ENCODE measurements around the gene TPP2. TPM values are rescaled to one million over a fixed set of nuclear protein-coding genes. Genes with fewer than 3 reads are reported as not detected.

The TPP2 gene
- total RNA-seq, 1 experiment from 2014 or later: 36.7 TPM

DNA sequence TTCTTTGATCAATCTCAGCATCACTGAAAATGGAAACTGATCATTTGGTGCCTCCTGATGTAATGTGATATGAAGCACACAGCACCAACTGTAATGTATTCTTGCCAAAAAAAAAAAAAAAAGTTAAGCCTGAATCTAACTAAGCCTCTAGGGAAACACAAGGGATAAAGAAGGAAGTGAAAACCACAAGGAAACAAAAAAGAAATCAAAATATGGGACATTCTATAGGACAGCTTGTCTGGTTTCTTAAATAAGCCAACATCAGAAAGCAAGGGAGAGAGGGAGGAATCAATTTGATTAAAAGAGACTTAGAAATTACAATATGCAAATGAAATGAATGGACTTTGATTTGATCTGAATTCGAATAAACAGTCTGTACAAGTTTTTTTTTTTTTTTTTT is 118.7 kb downstream of the TPP2 start:
- H3K4me2 ChIP-seq (ENCODE audit: low read length): no peak overlapping the region
- ATAC-seq (no peak), DNase-seq (ENCODE audit: low read depth, low spot score) (no peak)
- TF ChIP-seq, protein P1, sequence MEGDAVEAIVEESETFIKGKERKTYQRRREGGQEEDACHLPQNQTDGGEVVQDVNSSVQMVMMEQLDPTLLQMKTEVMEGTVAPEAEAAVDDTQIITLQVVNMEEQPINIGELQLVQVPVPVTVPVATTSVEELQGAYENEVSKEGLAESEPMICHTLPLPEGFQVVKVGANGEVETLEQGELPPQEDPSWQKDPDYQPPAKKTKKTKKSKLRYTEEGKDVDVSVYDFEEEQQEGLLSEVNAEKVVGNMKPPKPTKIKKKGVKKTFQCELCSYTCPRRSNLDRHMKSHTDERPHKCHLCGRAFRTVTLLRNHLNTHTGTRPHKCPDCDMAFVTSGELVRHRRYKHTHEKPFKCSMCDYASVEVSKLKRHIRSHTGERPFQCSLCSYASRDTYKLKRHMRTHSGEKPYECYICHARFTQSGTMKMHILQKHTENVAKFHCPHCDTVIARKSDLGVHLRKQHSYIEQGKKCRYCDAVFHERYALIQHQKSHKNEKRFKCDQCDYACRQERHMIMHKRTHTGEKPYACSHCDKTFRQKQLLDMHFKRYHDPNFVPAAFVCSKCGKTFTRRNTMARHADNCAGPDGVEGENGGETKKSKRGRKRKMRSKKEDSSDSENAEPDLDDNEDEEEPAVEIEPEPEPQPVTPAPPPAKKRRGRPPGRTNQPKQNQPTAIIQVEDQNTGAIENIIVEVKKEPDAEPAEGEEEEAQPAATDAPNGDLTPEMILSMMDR (IDR thresholded peaks at IDR 0.05 in 2 of 3, conservative IDR thresholded peaks at IDR 0.05 in 1 of 3; ENCODE audit: borderline replicate concordance in 1 of 3, insufficient read depth in 1 of 3, low read depth in 2 of 3, low read length in 2 of 3): no peak
- no peak for TF ChIP-seq EGR1 (IDR thresholded peaks at IDR 0.05; ENCODE audit: low read depth)
- TF ChIP-seq EZH2 (IDR thresholded peaks at IDR 0.05): no peak
- TF ChIP-seq EZH2phosphoT487 (IDR thresholded peaks at IDR 0.05; ENCODE audit: borderline replicate concordance): no peak
- TF ChIP-seq, protein P2, sequence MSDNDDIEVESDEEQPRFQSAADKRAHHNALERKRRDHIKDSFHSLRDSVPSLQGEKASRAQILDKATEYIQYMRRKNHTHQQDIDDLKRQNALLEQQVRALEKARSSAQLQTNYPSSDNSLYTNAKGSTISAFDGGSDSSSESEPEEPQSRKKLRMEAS (IDR thresholded peaks at IDR 0.05): no peak
- TF ChIP-seq ZFX (IDR thresholded peaks at IDR 0.05): no peak
- TF ChIP-seq TCF7L2 (IDR thresholded peaks at IDR 0.05; ENCODE audit: borderline replicate concordance, extremely low read depth, insufficient read depth, insufficient read length): no peak
- no peak for TF ChIP-seq POLR2A (IDR thresholded peaks at IDR 0.05; ENCODE audit: borderline replicate concordance, extremely low read depth, insufficient read depth, insufficient read length)
- TF ChIP-seq CBX3 (IDR thresholded peaks at IDR 0.05; ENCODE audit: low read depth): no peak
- TF ChIP-seq FOSL1 (IDR thresholded peaks at IDR 0.05; ENCODE audit: low read depth): no peak
- TF ChIP-seq YY1 (IDR thresholded peaks at IDR 0.05; ENCODE audit: extremely low read depth, insufficient replicate concordance, low read depth, low read length): no peak
- TF ChIP-seq, protein P3, sequence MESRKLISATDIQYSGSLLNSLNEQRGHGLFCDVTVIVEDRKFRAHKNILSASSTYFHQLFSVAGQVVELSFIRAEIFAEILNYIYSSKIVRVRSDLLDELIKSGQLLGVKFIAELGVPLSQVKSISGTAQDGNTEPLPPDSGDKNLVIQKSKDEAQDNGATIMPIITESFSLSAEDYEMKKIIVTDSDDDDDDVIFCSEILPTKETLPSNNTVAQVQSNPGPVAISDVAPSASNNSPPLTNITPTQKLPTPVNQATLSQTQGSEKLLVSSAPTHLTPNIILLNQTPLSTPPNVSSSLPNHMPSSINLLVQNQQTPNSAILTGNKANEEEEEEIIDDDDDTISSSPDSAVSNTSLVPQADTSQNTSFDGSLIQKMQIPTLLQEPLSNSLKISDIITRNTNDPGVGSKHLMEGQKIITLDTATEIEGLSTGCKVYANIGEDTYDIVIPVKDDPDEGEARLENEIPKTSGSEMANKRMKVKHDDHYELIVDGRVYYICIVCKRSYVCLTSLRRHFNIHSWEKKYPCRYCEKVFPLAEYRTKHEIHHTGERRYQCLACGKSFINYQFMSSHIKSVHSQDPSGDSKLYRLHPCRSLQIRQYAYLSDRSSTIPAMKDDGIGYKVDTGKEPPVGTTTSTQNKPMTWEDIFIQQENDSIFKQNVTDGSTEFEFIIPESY (IDR thresholded peaks at IDR 0.05; ENCODE audit: extremely low read depth, insufficient replicate concordance, low read length): no peak
- no peak for TF ChIP-seq RAD21 (IDR thresholded peaks at IDR 0.05; ENCODE audit: low read depth)
- no peak for TF ChIP-seq SRF (IDR thresholded peaks at IDR 0.05; ENCODE audit: low read depth)
- no peak for TF ChIP-seq ZNF274 (IDR thresholded peaks at IDR 0.05; ENCODE audit: low read depth, low read length)
- TF ChIP-seq, protein P4, sequence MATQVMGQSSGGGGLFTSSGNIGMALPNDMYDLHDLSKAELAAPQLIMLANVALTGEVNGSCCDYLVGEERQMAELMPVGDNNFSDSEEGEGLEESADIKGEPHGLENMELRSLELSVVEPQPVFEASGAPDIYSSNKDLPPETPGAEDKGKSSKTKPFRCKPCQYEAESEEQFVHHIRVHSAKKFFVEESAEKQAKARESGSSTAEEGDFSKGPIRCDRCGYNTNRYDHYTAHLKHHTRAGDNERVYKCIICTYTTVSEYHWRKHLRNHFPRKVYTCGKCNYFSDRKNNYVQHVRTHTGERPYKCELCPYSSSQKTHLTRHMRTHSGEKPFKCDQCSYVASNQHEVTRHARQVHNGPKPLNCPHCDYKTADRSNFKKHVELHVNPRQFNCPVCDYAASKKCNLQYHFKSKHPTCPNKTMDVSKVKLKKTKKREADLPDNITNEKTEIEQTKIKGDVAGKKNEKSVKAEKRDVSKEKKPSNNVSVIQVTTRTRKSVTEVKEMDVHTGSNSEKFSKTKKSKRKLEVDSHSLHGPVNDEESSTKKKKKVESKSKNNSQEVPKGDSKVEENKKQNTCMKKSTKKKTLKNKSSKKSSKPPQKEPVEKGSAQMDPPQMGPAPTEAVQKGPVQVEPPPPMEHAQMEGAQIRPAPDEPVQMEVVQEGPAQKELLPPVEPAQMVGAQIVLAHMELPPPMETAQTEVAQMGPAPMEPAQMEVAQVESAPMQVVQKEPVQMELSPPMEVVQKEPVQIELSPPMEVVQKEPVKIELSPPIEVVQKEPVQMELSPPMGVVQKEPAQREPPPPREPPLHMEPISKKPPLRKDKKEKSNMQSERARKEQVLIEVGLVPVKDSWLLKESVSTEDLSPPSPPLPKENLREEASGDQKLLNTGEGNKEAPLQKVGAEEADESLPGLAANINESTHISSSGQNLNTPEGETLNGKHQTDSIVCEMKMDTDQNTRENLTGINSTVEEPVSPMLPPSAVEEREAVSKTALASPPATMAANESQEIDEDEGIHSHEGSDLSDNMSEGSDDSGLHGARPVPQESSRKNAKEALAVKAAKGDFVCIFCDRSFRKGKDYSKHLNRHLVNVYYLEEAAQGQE (IDR thresholded peaks at IDR 0.05; ENCODE audit: low read depth): no peak
- TF ChIP-seq SP1 (IDR thresholded peaks at IDR 0.05; ENCODE audit: low read depth): no peak
- TF ChIP-seq ELF1 (IDR thresholded peaks at IDR 0.05; ENCODE audit: borderline replicate concordance, low read depth): no peak
- RAD21 ChIA-PET (ENCODE audit: low non-redundant PET in 1 of 2, low total read pairs in 2 of 2, uncharacterized antibody in 2 of 2, unreplicated experiment in 2 of 2): no interaction called here
- BruUV-seq (replicated peaks): no TSS peak
- CTCF ChIA-PET: interaction anchor here (1.1 kb wide), 1 partner anchor 9 kb away, joined by 5 read pairs; no protein-coding TSS in a partner anchor
- intact Hi-C loops (cut with micrococcal nuclease): no loop called here
- no peaks in the 10 kb centered on the region for H3K9me3 ChIP-seq (ENCODE audit: control insufficient read depth in 1 of 2, insufficient read depth in 1 of 2, low read depth in 1 of 2, low read length in 2 of 2)
- H3K4me1 ChIP-seq (ENCODE audit: control insufficient read depth in 1 of 2, insufficient read depth in 2 of 2, low read length in 2 of 2): no peaks in the 10 kb centered on the region
- no peaks in the 10 kb centered on the region for H3K36me3 ChIP-seq (ENCODE audit: control insufficient read depth in 1 of 2, insufficient read depth in 2 of 2, low read length in 2 of 2)
- no peak overlapping the region for H2AFZ ChIP-seq (ENCODE audit: low read depth, low read length, poor library complexity, severe bottlenecking)
- H3K27me3 ChIP-seq (ENCODE audit: insufficient read depth, low read length): no peaks in the 10 kb centered on the region
- H4K20me1 ChIP-seq (ENCODE audit: insufficient read depth): no peaks in the 10 kb centered on the region
- H3K27ac ChIP-seq (ENCODE audit: low read depth, low read length): no peak overlapping the region
- H3K9me2 ChIP-seq (ENCODE audit: insufficient read depth): no peaks in the 10 kb centered on the region
- POLR2A ChIA-PET: no interaction called here
- no peak overlapping the region for H3K9ac ChIP-seq (ENCODE audit: low read length)
- no peak overlapping the region for H3K4me3 ChIP-seq (replicated peaks in 1 of 2; ENCODE audit: low read depth in 1 of 2, low read length in 2 of 2)
- H3K79me2 ChIP-seq (ENCODE audit: insufficient read depth, low read length): no peaks in the 10 kb centered on the region
